Vagina (tissue), 2 donors: ENCODE data around the gene PCGF3. TPM values are rescaled to one million over a fixed set of nuclear protein-coding genes. Genes with fewer than 3 reads are reported as not detected.

ENCODE experiments used
- DNase-seq, 2 donors: peaks; one replicate each; pipeline ENCODE4 v3.0.0-alpha.2; 2017; ENCODE audit errors: extremely low spot score in 2 of 2
- H3K27ac ChIP-seq: fragments of 200-600 bp; sonication (generic); one replicate; pipeline ENCODE4 v1.5.1; 2019
- H3K27me3 ChIP-seq: fragments of 200-600 bp; sonication (generic); one replicate; pipeline ENCODE4 v1.5.1; 2019
- H3K36me3 ChIP-seq, 2 donors: fragments of 200-600 bp; sonication (generic); one replicate each; pipeline ENCODE4 v1.5.1; 2017 to 2019
- H3K4me1 ChIP-seq: fragments of 200-600 bp; sonication (generic); one replicate; pipeline ENCODE4 v1.5.1; 2019
- H3K4me3 ChIP-seq, 2 donors: fragments of 200-600 bp; sonication (generic); 1 replicate in 1 of 2; 2 replicates in 1 of 2; pipeline ENCODE4 v1.5.1; 2016 to 2019
- H3K9me3 ChIP-seq: fragments of 200-600 bp; sonication (generic); one replicate; pipeline ENCODE4 v1.5.1; 2019
- CTCF ChIP-seq, 3 experiments: fragments of 450-650 bp in 2 of 3; fragments of 200-600 bp in 1 of 3; sonication (generic) in 1 of 3; IDR thresholded peaks; one replicate each; pipeline ENCODE4 v1.5.1; 2017 to 2019; ENCODE audit warnings: antibody characterized with exemption in 3 of 3, mild to moderate bottlenecking in 2 of 3, moderate library complexity in 2 of 3
- POLR2A ChIP-seq, 2 donors: fragments of 450-650 bp; IDR thresholded peaks; one replicate each; pipeline ENCODE4 v1.6.1; 2017; ENCODE audit warnings: antibody characterized with exemption in 2 of 2, mild to moderate bottlenecking in 2 of 2, moderate library complexity in 2 of 2
- POLR2AphosphoS5 ChIP-seq, 2 donors: sonication (generic); formaldehyde crosslinking; IDR thresholded peaks; one replicate each; pipeline ENCODE4 v1.9.0; 2017; ENCODE audit warnings: antibody characterized with exemption in 2 of 2, mild to moderate bottlenecking in 2 of 2, low read depth in 1 of 2; ENCODE audit not compliant: insufficient read depth in 1 of 2
- intact Hi-C: fragments of 100-400 bp; cut with DNase I; formaldehyde crosslinking; loops from one replicate; pipeline ENCODE4 v1.15.1; 2023
- total RNA-seq: library from RNA; depleted of rRNA; stranded (reverse); fragments of >200 nt; gene quantifications from one replicate; pipeline ENCODE4 v1.2.3, GENCODE V29; 2016

The PCGF3 gene
- total RNA-seq, 1 donor from 2014 or later: 64.8 TPM

GRCh38 chr4:769511-769910 lies 63.9 kb downstream of the PCGF3 start:
- Histone ChIP-seq H3K36me3 (peaks cover 0 to 51% of the 10 kb centered on the region in 2 donors), H3K27ac (no peak overlapping the region), H3K27me3 (no peaks in the 10 kb centered on the region), H3K4me1 (peaks cover 30% of the 10 kb centered on the region), H3K9me3 (no peaks in the 10 kb centered on the region), H3K4me3 (no peak overlapping the region)
- no peak for DNase-seq
- intact Hi-C loops: no loop called here
- TF ChIP-seq CTCF (IDR thresholded peaks at IDR 0.05) (no peak), POLR2AphosphoS5 (IDR thresholded peaks at IDR 0.05; ENCODE audit: insufficient read depth in 1 of 2, low read depth in 1 of 2) (no peak), POLR2A (IDR thresholded peaks at IDR 0.05) (no peak)

DNA sequence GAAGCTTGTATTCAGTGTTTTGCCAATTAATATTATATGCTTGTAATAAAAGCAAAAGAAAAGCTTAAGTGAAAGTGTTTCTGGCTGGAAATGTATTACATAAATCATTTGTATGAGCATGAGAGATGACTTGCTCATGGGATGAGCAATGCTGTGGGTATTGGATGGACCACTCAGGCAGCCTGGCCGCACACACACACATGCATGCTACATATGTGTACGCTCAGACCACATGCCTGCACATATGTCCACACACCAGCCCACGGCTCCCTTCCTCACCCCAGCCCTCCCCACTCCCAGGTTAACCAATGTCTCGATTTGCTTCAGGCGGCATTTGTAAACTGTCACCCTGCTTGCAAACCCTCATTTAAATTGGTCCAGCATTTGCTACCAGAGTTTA lies 64.4 kb downstream of the PCGF3 start:
- H3K27ac ChIP-seq: no peak overlapping the region
- H3K4me3 ChIP-seq: no peak overlapping the region
- peaks cover 0 to 50% of the 10 kb centered on the region in 2 donors for H3K36me3 ChIP-seq
- DNase-seq: no peak
- intact Hi-C loops: no loop called here
- TF ChIP-seq POLR2AphosphoS5 (IDR thresholded peaks at IDR 0.05; ENCODE audit: insufficient read depth in 1 of 2, low read depth in 1 of 2): no peak
- peaks cover 35% of the 10 kb centered on the region for H3K4me1 ChIP-seq
- no peaks in the 10 kb centered on the region for H3K27me3 ChIP-seq
- H3K9me3 ChIP-seq: no peaks in the 10 kb centered on the region

DNA sequence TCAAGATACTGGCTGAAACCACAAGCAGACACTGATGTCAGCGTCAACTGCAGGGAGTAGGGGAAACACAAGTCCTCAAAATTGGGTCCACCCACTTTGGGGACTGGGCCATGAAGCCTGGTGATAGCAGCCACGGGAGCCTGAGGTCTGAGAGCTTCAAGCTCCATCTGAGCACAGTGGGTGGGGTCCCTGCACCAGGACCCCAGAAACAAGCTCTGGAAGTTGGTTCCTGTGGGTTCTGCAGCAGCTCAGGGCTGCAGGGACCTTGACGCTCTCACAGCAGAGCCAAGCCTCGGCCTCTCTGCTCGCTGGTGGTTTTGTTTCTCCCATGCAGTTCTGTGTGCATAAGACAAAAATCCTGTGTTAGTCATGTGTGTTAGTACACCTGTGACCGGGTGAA lies 65.8 kb downstream of the PCGF3 start:
- DNase-seq: no peak
- Histone ChIP-seq H3K4me1 (peaks cover 43% of the 10 kb centered on the region), H3K27ac (no peak overlapping the region), H3K9me3 (no peaks in the 10 kb centered on the region), H3K4me3 (no peak overlapping the region), H3K36me3 (peaks cover 0 to 52% of the 10 kb centered on the region in 2 donors), H3K27me3 (no peaks in the 10 kb centered on the region)
- TF ChIP-seq CTCF (IDR thresholded peaks at IDR 0.05) (no peak), POLR2AphosphoS5 (IDR thresholded peaks at IDR 0.05; ENCODE audit: insufficient read depth in 1 of 2, low read depth in 1 of 2) (no peak), POLR2A (IDR thresholded peaks at IDR 0.05) (no peak)
- intact Hi-C loops: no loop called here

DNA sequence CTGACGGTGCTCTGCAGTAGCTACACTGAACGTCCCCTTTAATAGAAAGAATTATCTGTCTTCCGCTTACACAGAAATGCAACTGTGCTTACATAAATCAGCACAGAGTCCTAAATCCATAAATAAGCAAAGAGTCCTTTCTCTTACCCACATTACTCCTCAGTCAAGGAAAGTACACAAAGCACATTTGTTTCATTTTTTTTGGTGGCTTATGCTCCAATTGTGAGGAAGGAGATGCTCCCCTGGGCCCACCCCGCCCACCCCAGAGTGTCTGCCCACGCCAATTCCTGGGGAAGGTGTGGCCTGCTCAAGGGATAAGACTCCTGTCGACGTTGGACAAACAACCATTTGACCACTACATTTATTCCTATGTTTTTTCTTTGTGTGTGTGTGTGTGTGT lies 66.5 kb downstream of the PCGF3 start:
- intact Hi-C loops: no loop called here
- Histone ChIP-seq H3K4me3 (no peak overlapping the region), H3K9me3 (no peaks in the 10 kb centered on the region), H3K27ac (no peak overlapping the region), H3K36me3 (peaks cover 0 to 52% of the 10 kb centered on the region in 2 donors), H3K4me1 (peaks cover 49% of the 10 kb centered on the region), H3K27me3 (no peaks in the 10 kb centered on the region)
- no peak for DNase-seq
- TF ChIP-seq POLR2AphosphoS5 (IDR thresholded peaks at IDR 0.05; ENCODE audit: insufficient read depth in 1 of 2, low read depth in 1 of 2) (no peak), POLR2A (IDR thresholded peaks at IDR 0.05) (no peak), CTCF (IDR thresholded peaks at IDR 0.05) (no peak)

GRCh38 chr4:772776-773175 lies 67.1 kb downstream of the PCGF3 start:
- TF ChIP-seq CTCF (IDR thresholded peaks at IDR 0.05) (no peak), POLR2AphosphoS5 (IDR thresholded peaks at IDR 0.05; ENCODE audit: insufficient read depth in 1 of 2, low read depth in 1 of 2) (no peak)
- intact Hi-C loops: no loop called here
- DNase-seq: no peak
- Histone ChIP-seq H3K4me1 (peaks cover 56% of the 10 kb centered on the region), H3K27ac (no peak overlapping the region), H3K4me3 (no peak overlapping the region), H3K27me3 (no peaks in the 10 kb centered on the region), H3K9me3 (no peaks in the 10 kb centered on the region), H3K36me3 (peaks cover 0 to 50% of the 10 kb centered on the region in 2 donors)
